NCI-H345 treated with DMSO at 0.1 percent for 48 hours (cell line): Measurements from ENCODE around the gene NLRP9.
"Not testable (repeated sequence)": the region's sequence is repeated elsewhere in the genome, so short reads cannot be mapped to it uniquely, and the experiment has no call there.

Experiments
- DNase-seq: peaks from one replicate; lab custom pipeline; 2025; ENCODE audit not compliant: unreplicated experiment; lab: John Stamatoyannopoulos, UW

NLRP9 gene

DNA sequence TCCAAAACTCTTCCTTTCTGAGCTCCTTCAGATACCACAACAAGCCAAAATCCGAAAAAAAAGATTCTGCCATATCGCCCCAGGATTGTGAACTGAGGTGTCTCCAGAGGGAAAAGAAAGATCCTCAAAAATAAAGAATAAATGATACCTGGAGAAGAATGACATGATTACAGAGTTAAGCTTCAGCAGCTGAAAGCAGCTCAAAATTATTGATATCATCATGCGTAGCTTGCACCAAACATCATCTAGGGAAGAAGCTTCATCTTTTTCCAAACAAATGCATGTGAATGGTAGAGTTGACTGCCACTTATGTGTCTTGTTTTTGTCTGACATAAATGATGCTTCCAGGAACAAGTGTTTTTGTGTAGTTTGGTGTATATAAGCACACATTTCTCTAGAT is at the start of gene NLRP9:
Gene NLRP9 (minus strand): TSS at position 101 of the 400 bp plus-strand sequence. CDS start 28 bp downstream, at position 73.
- DNase-seq: no peak

- no peak for DNase-seq
Measured at GRCh38 chr19:55781112-55781511, 42.9 kb upstream of the NLRP9 start.

- no peak for DNase-seq
Measured at GRCh38 chr19:55778331-55778730, 40.1 kb upstream of the NLRP9 start.

DNA sequence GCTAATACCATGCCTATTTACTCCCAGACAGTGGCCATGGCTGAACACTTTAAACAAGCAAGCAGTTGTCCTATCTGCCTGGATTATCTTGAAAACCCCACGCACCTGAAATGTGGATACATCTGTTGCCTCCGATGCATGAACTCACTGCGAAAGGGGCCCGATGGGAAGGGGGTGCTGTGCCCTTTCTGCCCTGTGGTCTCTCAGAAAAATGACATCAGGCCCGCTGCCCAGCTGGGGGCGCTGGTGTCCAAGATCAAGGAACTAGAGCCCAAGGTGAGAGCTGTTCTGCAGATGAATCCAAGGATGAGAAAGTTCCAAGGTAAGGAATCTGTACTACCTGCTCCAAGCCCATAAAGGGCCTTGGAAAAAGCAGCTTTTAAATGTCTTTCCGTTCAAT is 39.3 kb upstream of the NLRP9 start:
- DNase-seq: no peak

- not testable (repeated sequence) for DNase-seq
Measured at GRCh38 chr19:55769632-55770031, 31.4 kb upstream of the NLRP9 start.

- DNase-seq: not testable (repeated sequence)
Measured at GRCh38 chr19:55768818-55769217, 30.6 kb upstream of the NLRP9 start, which contains the start of gene RFPL4AL1. TSS of gene RFPL4AL1 (plus strand) at chr19:55769118. CDS start at chr19:55771805, 2,687 bp downstream.

- no peak for DNase-seq
Measured at GRCh38 chr19:55766466-55766865, 28.3 kb upstream of the NLRP9 start.

DNA sequence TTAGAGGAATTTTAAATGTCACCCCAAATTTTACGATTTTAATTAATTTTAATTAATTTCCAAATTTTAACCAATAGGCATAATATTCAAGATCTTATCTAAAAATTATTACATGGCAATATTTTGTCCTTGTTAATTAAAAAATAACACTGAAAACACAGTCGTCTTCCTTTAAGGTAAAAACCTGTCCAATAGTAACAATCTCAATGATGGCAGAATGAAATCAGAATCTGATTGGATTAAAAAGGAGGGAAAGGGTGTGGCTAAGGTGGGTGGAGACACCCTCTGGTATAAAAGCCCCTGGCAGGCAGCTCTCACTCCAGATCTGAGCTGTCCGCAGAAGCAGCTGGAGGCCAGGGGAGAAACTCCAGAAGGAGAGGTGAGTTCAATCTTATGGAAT is 20.6 kb upstream of the NLRP9 start, which contains the start of gene RFPL4A:
Gene RFPL4A (plus strand): TSS at position 301 of the 400 bp plus-strand sequence. CDS start 2,704 bp downstream, outside the sequence.
- DNase-seq: not testable (repeated sequence)

DNA sequence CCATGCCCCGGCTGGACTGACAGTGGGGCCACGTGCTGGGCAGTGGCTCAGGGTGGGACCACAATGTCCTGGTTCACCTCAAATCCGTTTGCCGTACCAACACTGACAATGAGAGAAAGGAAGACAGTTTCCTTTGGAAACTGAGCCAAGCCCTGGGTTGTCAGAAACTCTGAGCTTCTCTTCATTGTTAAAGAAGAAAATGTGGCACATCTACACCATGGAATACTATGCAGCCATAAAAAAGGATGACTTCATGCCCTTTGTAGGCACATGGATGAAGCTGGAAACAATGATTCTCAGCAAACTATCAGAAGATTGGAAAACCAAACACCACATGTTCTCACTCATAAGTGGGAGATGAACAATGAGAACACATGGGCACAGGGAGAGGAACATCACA is 18.6 kb upstream of the NLRP9 start:
- not testable (repeated sequence) for DNase-seq

DNA sequence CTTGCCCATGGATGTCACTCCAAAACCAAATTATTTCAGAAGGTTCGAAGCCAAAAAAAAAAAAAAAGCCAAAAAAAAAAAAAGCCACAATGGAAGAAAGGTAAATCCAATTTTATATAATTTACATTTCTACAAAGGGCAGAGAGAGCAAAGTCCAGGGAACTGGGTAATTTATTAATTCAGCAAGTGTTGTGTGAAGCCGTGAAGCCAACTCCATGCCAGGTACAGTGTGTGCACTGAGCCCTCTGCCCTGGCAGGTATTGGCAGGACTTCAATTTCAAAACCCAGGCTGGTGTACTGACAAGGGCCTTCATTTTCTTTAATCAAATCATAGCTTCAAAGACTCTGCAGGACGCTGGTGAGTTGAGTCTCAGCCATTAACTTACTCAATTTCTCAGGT is 15.2 kb upstream of the NLRP9 start:
- no peak for DNase-seq

- DNase-seq: no peak
Measured at GRCh38 chr19:55750715-55751114, 12.5 kb upstream of the NLRP9 start.

DNA sequence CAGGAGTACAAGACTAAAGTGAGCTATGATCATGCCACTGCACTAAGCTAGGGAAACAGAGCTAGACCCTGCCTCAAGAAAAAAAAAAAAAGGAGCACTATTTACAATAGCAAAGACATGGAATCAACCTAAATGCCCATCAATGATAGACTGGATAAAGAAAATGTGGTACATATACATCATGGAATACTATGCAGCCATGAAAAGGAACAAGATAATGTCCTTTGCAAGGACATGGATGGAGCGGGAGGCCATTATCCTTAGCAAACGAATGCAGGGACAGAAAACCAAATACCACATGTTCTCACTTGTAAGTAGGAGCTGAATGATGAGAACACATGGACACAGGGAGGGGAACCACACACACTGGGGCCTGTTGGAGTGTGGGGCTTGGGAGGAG is 7.8 kb downstream of the NLRP9 start:
- not testable (repeated sequence) for DNase-seq

GRCh38 chr19:55723491-55723890 is 14.7 kb downstream of the NLRP9 start:
- DNase-seq: no peak

DNA sequence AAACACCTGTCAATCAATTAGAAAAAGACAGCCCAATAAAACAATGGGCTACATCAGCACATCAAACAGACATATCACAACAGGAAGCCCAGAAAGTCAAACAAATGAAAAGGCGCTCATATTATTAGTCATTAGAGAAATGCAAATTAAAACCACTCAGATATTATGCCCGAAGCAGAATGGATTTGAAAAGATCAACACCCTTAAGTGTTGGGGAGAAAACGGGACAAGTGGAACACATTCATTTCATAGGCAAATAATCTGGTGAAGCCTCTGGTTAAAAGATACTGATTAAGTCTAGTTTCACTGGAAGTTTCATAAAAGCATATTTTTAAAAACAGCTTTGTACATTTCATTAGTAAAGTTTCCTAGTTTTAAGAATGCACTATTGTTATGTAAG is 17.4 kb downstream of the NLRP9 start:
- no peak for DNase-seq

DNA sequence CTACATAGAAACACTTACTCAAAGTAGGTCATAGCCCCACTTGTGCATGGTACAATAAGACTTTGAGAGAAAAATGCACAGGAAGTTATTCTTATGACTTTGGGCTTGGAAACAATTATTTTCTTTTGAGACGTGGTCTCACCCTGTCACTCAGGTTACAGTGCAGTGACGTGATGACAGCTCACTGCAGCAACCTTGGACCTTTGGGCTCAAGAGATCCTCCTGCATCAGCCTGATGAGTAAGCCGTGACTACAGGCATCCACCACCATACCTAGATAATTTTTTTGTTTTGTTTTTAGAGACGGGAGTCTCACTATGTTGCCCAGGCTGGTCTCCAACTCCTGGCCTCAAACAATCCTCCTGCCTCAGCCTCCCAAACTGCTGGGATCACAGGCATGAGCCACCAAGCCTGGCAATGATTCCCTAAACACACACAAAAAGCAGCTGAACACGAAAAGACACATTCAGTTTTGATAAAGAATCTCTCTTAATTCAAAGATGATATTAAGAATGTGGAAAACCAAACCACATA is 17.9 kb downstream of the NLRP9 start:
- DNase-seq: no peak

GRCh38 chr19:55717879-55718711 is 20.1 kb downstream of the NLRP9 start:
- DNase-seq: not testable (repeated sequence)

GRCh38 chr19:55717251-55717650 is 21.0 kb downstream of the NLRP9 start:
- no peak for DNase-seq

DNA sequence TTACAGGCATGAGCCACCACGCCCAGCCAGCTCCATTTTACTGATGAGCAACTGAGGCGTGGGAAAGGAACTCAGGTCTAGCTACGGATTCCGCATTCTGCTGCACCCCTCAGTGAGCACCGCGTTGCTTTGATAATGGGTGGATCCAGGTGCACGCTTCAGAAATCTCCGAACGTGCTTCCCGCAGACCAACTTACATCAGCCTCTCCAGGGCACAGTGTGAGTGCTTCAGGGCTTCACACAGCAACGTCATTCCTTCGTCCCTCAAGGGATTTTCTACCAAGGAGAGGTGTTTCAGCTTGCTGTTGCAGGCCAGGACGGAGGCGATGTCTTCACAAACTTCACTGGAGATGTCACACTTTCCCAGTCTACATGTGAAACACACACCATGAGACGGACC is 21.7 kb downstream of the NLRP9 start:
- no peak for DNase-seq

DNA sequence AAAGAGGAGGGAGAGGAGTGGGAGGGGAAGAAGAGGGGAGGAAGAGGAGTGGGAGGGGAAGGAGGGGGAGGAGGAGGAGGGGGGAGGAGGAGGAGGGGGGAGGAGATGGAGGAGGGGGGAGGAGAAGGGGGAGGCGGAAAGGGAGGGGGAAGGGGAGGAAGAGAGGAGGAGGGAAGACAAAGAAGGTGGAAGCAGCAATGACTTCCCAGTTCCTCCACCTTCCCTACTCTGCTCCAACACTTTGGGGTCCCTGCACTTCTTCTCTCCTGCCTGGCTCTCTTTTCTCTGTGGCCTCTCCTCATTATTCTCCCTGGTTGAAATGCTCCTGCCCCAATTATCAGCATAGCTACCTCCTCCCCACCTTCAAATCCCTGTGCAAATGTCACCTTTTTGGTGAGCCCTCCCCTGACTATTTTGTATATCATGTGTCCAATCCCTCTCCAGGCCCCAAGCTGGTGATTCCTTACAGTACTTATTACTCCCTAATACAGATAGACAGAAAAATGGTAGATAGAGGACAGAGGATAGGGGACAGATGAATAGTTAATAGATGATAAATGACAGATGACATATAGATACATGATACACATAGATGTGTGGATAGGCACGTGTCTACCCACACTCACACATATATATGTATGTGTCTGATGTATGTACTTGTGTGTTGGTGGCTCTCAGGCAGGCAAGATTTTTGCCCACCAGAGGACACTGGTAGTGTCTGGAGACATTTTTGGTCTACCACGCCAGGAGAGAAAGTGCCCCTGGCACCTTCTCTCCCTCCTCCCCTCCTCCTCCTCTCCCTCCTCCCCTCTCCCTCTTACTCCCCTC is 25.2 kb downstream of the NLRP9 start:
- no peak for DNase-seq

- DNase-seq: no peak
Measured at GRCh38 chr19:55711719-55712118, 26.5 kb downstream of the NLRP9 start.

GRCh38 chr19:55705972-55706371 is 32.2 kb downstream of the NLRP9 start:
- no peak for DNase-seq
